HT1080 (cell line): Measurements from ENCODE around the gene OR5M11. TPM values are rescaled to one million over a fixed set of nuclear protein-coding genes. Genes with fewer than 3 reads are reported as not detected.
"Not testable (repeated sequence)": the region's sequence is repeated elsewhere in the genome, so short reads cannot be mapped to it uniquely, and the experiment has no call there.

Experiments used
- DNase-seq: peaks from one replicate; pipeline ENCODE4 v3.0.0-alpha.2; 2015; ENCODE audit warnings: low read depth
- polyA plus RNA-seq, 2 experiments: library from polyadenylated mRNA; depleted of rRNA; stranded (reverse); fragments of >200 nt; gene quantifications; 2 replicates each; pipeline ENCODE4 v1.2.3, GENCODE V29; 2015
- total RNA-seq: library from RNA; depleted of rRNA; stranded (reverse); fragments of >200 nt; shearing (Covaris generic); gene quantifications from 2 replicates; pipeline ENCODE4 v1.2.3, GENCODE V29; 2014; rRNA removed

The OR5M11 gene
- total RNA-seq, result not detected in 2 replicates
- polyA plus RNA-seq (2015; cell fraction: cytosol; rRNA removed), result not detected in 2 replicates
- not detected in 2 replicates for polyA plus RNA-seq (2015; cell fraction: nucleus; rRNA removed)

DNA sequence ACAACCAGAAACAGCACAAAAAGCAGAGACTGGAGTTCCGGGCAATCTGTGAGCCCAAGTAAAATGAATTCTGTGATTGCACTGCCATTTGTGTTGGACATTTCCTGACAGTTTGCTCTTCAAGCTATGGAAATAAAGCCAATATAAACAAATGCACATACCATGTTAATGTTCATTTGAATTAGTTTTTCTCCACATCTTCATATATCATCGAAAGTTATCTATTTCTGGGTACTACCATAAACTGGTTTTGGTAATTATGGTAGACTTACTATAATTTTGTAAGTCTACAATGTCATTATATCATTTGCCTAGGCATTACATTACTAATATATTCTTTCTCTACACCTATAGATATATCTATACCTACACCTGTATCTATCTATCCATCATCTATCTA is at the start of gene OR5M11:
Gene OR5M11 (minus strand): TSS at position 101 of the 400 bp plus-strand sequence. CDS start 0 bp downstream, at position 101.
- no peak for DNase-seq

DNA sequence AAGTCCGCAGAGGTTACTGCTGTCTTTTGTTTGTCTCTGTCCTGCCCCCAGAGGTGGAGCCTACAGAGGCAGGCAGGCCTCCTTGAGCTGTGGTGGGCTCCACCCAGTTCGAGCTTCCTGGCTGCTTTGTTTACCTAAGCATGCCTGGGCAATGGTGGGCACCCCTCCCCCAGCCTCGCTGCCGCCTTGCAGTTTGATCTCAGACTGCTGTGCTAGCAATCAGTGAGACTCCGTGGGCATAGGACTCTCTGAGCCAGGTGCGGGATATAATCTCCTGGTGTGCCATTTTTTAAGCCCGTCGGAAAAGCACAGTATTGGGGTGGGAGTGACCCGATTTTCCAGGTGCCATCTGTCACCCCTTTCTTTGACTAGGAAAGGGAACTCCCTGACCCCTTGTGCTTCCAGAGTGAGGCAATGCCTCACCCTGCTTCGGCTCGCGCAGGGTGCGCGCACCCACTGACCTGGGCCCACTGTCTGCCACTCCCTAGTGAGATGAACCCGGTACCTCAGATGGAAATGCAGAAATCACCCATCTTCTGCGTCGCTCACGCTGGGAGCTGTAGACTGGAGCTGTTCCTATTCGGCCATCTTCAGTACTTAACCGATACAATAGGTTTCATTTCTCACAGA is 49.1 kb upstream of the OR5M11 start:
- DNase-seq, result not testable (repeated sequence)

DNA sequence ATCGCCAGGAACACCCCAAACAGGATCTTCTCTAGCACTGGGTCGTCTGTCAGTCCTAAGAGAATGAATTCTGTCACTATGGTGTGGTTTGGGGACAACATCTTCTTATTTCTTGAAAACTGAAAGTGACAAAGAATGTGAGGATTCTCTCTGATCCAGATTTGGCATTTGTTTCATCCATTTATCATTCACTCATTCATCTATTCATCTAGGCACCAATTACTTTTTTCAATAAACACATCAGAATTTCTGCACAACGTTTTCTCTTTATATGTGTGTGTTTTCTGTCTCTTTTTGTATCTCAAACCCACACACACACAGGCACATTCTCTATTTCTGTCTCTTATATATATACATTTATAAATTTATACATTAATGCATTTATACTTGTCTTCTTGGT is 34.6 kb upstream of the OR5M11 start, which contains the start of gene OR5M10:
Gene OR5M10 (minus strand): TSS at position 101 of the 400 bp plus-strand sequence. CDS start 0 bp downstream, at position 101.
- no peak for DNase-seq

DNA sequence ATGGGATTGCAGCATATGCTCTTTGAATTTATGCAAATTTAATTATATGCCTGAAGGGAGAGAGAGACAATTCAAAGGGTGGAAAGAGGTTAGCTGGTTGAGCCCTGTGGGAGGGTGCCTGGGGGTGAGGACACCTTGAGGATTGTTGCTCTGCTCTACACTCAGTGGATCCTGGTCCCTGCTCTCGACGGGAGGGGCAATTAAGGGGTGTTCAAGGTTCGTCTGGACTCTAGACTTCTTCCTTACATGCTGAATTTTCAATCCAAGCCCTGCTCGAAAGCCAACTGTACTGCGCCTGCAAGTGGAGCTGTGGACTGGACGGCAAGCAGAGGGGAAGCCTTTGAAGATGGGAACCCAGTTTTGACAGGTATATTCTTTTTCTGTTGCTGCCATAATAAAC is 15.5 kb upstream of the OR5M11 start:
- DNase-seq, result no peak

DNA sequence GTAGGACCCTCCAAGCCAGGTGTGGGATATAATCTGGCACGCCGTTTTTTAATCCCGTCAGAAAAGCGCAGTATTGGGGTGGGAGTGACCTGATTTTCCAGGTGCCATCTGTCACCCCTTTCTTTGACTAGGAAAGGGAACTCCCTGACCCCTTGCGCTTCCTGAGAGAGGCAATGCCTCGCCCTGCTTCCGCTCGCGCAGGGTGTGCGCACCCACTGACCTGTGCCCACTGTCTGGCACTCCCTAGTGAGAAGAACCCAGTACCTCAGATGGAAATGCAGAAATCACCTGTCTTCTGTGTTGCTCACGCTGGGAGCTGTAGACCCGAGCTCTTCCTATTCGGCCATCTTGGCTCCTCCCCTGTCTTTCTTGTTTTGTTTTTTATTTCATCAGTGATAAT is 11.6 kb upstream of the OR5M11 start:
- not testable (repeated sequence) for DNase-seq

DNA sequence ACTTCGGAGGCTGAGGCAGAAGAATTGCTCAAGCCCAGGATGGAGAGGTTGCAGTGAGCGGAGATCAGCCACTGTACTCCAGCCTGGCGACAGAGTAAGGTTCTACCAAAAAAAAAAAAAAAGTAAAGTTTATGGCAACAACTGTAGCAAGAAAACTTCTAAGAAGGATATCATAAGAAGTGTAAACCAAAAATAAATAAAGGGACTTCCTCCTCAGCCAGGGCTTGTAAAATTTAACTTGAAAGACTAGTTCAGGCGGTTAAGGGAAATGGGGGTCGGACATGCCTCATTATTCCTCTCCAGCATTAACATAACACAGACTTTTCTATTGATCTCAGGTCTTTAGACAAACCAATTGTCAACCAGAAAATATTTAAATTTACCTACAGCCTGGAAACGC is 2.5 kb upstream of the OR5M11 start:
- no peak for DNase-seq

DNA sequence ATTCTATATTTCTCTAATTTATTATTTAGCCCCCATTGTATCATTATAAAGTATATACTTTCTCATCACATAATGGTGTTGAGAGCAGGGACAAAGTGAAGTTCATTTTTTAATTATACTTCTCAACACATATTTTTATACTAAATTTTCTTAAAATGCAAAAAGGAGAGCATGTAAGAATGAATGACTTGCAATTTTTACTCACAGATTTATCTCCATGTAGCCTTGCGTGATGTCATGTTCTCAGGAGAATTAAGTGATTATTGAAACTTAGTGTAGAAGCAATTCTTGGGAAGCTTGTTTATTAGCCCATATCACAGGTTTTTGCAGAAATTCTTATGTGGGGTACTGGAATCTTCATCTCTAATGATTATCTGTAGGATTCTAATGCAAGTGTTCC is 682 bp upstream of the OR5M11 start:
- no peak for DNase-seq

DNA sequence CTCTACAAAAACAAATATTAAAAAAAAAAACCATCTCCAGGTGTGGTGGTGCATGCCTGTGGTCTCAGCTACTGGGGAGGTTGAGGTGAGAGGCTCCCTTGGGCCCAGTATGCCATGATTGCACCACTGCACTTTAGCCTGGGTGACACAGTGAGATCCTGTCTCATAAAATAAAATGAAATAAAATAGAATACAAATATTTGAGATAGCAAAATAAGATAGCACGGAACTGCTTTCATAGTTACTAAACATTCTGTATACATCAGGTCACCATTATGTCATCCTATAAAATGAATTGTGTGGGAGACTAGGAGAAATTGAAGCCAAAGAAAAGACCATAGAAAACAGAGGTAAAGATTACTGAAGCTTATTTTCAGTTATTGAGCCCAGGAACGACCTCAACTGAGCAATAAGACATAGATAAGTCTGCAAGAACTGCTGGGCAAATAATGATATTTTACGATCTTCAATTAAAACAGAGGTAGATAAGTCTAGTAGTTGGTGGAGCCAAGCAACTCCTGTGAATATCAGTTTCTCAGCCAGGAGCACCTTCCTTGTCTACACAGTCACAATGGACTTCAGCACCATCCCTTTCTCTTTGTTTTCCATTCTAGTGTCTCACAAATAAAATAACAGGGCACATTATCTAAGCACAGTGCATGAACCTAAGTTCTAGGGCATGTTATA is 9.9 kb downstream of the OR5M11 start:
- DNase-seq, result no peak

DNA sequence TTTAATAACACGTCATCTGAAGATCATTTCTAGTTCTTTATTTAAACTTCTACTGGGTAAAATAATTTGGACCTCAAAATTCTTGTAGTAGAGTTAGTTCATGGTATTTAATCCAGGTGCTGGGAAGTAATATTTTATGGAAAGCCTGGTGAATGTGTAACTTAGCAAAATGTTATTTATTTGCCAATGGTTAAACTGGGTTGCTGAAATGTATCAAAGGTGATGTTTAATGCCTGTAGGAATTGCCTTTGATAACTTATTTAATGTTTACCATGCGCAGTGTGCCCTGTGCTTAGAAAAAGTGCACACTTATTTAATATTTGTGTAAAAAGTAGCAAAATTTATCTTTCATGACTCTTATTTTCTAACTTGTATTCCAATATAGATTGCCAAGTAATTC is 11.2 kb downstream of the OR5M11 start:
- DNase-seq, result no peak

DNA sequence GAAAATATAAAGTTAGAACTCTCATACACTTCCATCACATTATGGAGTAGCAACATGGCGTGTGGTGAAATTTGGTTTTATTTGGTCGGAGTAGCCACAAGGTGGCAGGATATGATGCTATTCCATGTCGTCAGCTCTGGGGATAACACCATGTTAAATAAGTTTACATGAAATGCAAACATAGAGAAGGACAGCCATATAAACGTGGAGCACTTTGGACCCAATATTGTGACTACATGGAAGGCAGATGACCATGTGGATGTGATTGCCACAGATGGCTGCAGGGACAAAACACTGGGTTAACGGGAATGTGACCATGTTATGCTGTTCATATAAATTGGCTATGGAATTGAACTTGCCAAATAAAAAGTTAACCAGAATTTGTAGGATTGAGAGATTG is 21.0 kb downstream of the OR5M11 start:
- DNase-seq, result peak; percentile 25

DNA sequence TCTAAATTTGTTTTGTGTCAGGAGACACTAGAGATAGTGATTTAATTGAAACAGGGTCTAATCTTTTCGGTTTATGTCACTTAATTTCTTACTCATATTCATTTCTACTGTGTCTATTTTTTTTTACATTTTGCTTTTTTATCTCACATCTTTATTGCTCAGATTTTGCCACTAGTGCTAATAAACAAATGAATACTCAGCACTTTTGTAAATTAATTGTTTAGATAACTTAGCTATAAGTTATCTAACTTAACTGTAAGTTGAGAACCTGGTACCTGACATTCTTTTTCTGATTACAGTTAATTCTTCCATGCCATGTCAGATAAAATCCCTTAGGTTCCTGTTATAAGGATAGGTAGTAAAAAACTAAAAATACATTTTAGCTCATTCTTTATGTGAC is 29.8 kb downstream of the OR5M11 start:
- no peak for DNase-seq

DNA sequence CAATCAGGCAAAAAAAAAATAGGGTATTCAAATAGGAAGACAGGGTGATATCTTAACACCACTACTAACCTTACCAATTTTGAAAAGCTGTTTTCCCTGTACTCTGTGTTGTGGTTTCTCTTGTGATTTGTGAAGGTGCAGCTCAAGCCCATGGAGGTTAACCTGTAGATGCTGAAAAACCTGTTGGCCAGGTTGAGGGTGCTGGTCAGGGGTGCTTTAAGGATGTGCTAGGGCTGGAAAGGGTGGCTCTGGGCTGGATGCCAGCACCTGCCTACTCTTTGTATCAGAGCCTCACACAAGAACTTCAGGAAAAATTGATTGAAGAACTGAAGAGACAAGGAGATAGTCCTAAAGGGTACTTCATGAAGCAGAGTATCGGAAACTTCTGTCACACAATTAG is 33.6 kb downstream of the OR5M11 start:
- no peak for DNase-seq

DNA sequence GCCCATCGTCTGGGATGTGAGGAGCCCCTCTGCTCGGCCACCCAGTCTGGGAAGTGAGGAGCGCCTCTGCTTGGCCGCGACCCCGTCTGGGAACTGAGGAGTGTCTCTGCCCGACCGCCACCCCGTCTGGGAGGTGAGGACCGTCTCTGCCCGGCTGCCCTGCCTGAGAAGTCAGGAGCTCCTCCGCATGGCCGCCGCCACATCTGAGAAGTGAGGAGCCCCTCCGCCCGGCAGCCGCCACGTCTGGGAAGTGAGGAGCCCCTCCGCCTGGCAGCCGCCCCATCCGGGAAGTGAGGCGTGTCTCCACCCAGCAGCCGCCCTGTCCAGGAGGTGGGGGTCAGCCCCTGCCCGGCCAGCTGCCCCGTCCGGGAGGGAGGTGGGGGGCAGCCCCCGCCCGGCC is 46.0 kb downstream of the OR5M11 start:
- DNase-seq, result no peak

DNA sequence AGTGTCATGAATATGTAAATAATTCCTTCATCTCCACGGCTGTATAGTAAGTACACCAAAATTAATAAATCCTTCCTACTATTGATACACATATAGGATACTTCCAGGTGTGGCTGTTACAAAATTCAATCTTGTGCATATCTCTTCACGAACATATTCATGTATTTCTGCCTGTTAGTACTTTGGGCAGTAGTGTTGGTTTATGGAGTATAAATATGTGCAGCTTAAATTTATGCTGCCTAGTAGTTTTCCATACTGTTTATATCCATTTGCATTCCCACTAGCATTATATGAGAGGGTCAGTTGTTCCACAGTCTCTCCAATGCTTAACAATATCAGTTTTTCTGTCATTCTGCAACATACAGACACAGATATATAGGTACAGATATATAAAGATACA is 47.9 kb downstream of the OR5M11 start:
- DNase-seq, result no peak

Other genes starting within 250 kb of the OR5M11 start
- gene OR8K3, start 228.1 kb downstream of the OR5M11 start, total RNA-seq, result not detected in 2 replicates
- gene OR8K1, start 197.2 kb downstream of the OR5M11 start, total RNA-seq, result not detected in 2 replicates
- gene OR8J1, start 189.0 kb downstream of the OR5M11 start, total RNA-seq, result not detected in 2 replicates
- not detected in 2 replicates for gene OR8U1, start 167.6 kb downstream of the OR5M11 start, total RNA-seq
- gene OR5AL1, start 130.6 kb downstream of the OR5M11 start, total RNA-seq, result not detected in 2 replicates
- gene OR5M3, start 69.9 kb downstream of the OR5M11 start, total RNA-seq, result not detected in 2 replicates
- not detected in 2 replicates for gene OR5M8, start 51.9 kb downstream of the OR5M11 start, total RNA-seq
- gene OR5M10, start 34.5 kb upstream of the OR5M11 start, total RNA-seq, result not detected in 2 replicates
- not detected in 2 replicates for gene OR5M1, start 71.6 kb upstream of the OR5M11 start, total RNA-seq
- gene OR5AP2, start 99.2 kb upstream of the OR5M11 start, total RNA-seq, result not detected in 2 replicates
- gene OR5AR1, start 120.4 kb upstream of the OR5M11 start, total RNA-seq, result not detected in 2 replicates
- gene OR9G1, start 155.8 kb upstream of the OR5M11 start, total RNA-seq, result not detected in 2 replicates
- gene OR9G4, start 205.4 kb upstream of the OR5M11 start, total RNA-seq, result not detected in 2 replicates